Panc1 (cell line): ENCODE data around the gene NKD1.

ENCODE experiments used
- CTCF ChIP-seq: fragments of 450-650 bp; IDR thresholded peaks from 2 replicates; pipeline ENCODE4 v1.5.1; 2017; ENCODE audit warnings: mild to moderate bottlenecking
- POLR2AphosphoS5 ChIP-seq: IDR thresholded peaks from 2 replicates; pipeline ENCODE4 v1.6.1; 2012; ENCODE audit warnings: mild to moderate bottlenecking, low read depth, low read length, moderate library complexity
- SIN3A ChIP-seq: IDR thresholded peaks from 2 replicates; pipeline ENCODE4 v1.6.1; 2012; ENCODE audit warnings: low read depth, mild to moderate bottlenecking, low read length, moderate library complexity, borderline replicate concordance; ENCODE audit not compliant: insufficient read depth
- TCF7L2 ChIP-seq: IDR thresholded peaks from 2 replicates; pipeline ENCODE4 v1.6.1; 2011; ENCODE audit warnings: mild to moderate bottlenecking, low read depth, low read length, inconsistent platforms

- TF ChIP-seq CTCF = no peak
- TF ChIP-seq POLR2AphosphoS5 = no peak
- TF ChIP-seq TCF7L2 = no peak
- TF ChIP-seq SIN3A = no peak
Measured at GRCh38 chr16:50588276-50588675, 40.1 kb downstream of the NKD1 start.
